B cell (primary cell): Measurements from ENCODE around the gene TESK2. TPM values are rescaled to one million over a fixed set of nuclear protein-coding genes. Genes with fewer than 3 reads are reported as not detected.
A peak's percentile ranks its signal among the peaks of the same experiment; 100 is the strongest.

ENCODE experiments used
- ATAC-seq: fragments of 200-7000 bp; cut with Tn5 transposase; one replicate; pipeline ENCODE4 v1.10.0; 2021; ENCODE audit warnings: low read depth, mild to moderate bottlenecking, moderate number of reproducible peaks, moderate library complexity
- CTCF ChIA-PET: fragments of 350-600 bp; sonication (Branson Sonifier 250); formaldehyde crosslinking; loops from one replicate; lab custom pipeline; 2021; ENCODE audit warnings: antibody characterized with exemption, inconsistent platforms; lab: Charles Lee
- POLR2A ChIA-PET: fragments of 350-600 bp; sonication (Branson Sonifier 250); formaldehyde crosslinking; loops from one replicate; lab custom pipeline; 2021; ENCODE audit warnings: antibody characterized with exemption; lab: Charles Lee
- DNase-seq: peaks from one replicate; pipeline ENCODE4 v3.0.0; 2013
- H2AFZ ChIP-seq: 2 replicates; pipeline ENCODE4 v1.6.1; 2012; ENCODE audit warnings: mild to moderate bottlenecking, low read depth, low read length; ENCODE audit not compliant: insufficient read depth, poor library complexity, severe bottlenecking
- H3K27ac ChIP-seq, 2 donors: 1 replicate in 1 of 2; 2 replicates in 1 of 2; pipeline ENCODE4 v1.5.1; 2012 to 2013; ENCODE audit warnings: low read length in 2 of 2, mild to moderate bottlenecking in 2 of 2, moderate library complexity in 1 of 2
- H3K27me3 ChIP-seq, 4 experiments: fragments of 200-600 bp in 1 of 4; sonication (generic) in 1 of 4; replicated peaks in 1 of 4; 1 replicate in 2 of 4; 2 replicates in 2 of 4; pipeline versions ENCODE4 v1.6.1 to v1.7.0; 2013 to 2016; ENCODE audit warnings: low read length in 3 of 4, mild to moderate bottlenecking in 2 of 4, mixed read lengths in 1 of 4, moderate library complexity in 1 of 4; ENCODE audit not compliant: insufficient read depth in 4 of 4, control insufficient read depth in 3 of 4; ENCODE audit errors: control extremely low read depth in 1 of 4
- H3K36me3 ChIP-seq, 2 experiments: replicated peaks in 1 of 2; 1 replicate in 1 of 2; 2 replicates in 1 of 2; pipeline versions ENCODE4 v1.6.1 to v1.7.1; 2013; ENCODE audit warnings: low read length in 1 of 2; ENCODE audit not compliant: insufficient read depth in 2 of 2, control insufficient read depth in 1 of 2; ENCODE audit errors: control extremely low read depth in 1 of 2, extremely low read depth in 1 of 2
- H3K4me1 ChIP-seq, 2 donors: fragments of 200-600 bp in 1 of 2; sonication (generic) in 1 of 2; 1 replicate in 1 of 2; 2 replicates in 1 of 2; pipeline versions ENCODE4 v1.5.1 to v1.6.1; 2013 to 2017; ENCODE audit warnings: low read length in 2 of 2; ENCODE audit not compliant: control insufficient read depth in 2 of 2, insufficient read depth in 2 of 2
- H3K4me2 ChIP-seq: replicated peaks from 2 replicates; pipeline ENCODE3; 2012; ENCODE audit warnings: mild to moderate bottlenecking, low read depth, low read length; ENCODE audit not compliant: poor library complexity, severe bottlenecking
- H3K4me3 ChIP-seq, 5 experiments: fragments of 200-600 bp in 1 of 5; sonication (generic) in 1 of 5; 1 replicate in 3 of 5; 2 replicates in 2 of 5; pipeline versions ENCODE4 v1.5.1 to v1.7.0; 2011 to 2016; ENCODE audit warnings: low read length in 4 of 5, mild to moderate bottlenecking in 4 of 5, low read depth in 2 of 5, control low read depth in 1 of 5, moderate library complexity in 1 of 5; ENCODE audit not compliant: insufficient read depth in 1 of 5; ENCODE audit errors: control extremely low read depth in 1 of 5, extremely low read depth in 1 of 5
- H3K79me2 ChIP-seq: fragments of 200-600 bp; sonication (generic); one replicate; pipeline ENCODE4 v1.6.0; 2016; ENCODE audit warnings: low read length; ENCODE audit not compliant: control insufficient read depth, insufficient read depth
- H3K9ac ChIP-seq: fragments of 200-600 bp; sonication (generic); 2 replicates; pipeline ENCODE4 v1.6.1; 2017; ENCODE audit warnings: mild to moderate bottlenecking, low read length, moderate library complexity
- H3K9me3 ChIP-seq, 3 donors: one replicate each; pipeline versions ENCODE4 v1.6.1 to v1.7.1; 2013; ENCODE audit warnings: low read length in 2 of 3; ENCODE audit not compliant: control insufficient read depth in 2 of 3, insufficient read depth in 1 of 3; ENCODE audit errors: control extremely low read depth in 1 of 3
- H4K20me1 ChIP-seq: 2 replicates; pipeline ENCODE4 v1.6.0; 2012; ENCODE audit warnings: mild to moderate bottlenecking, low read length; ENCODE audit not compliant: insufficient read depth, control insufficient read depth, poor library complexity, severe bottlenecking
- H3K27ac Mint-ChIP-seq: one replicate; pipeline ENCODE4 v1.8.0; 2021; ENCODE audit warnings: mixed read lengths
- H3K27me3 Mint-ChIP-seq: one replicate; pipeline ENCODE4 v1.8.0; 2021; ENCODE audit warnings: mixed read lengths
- H3K4me1 Mint-ChIP-seq: one replicate; pipeline ENCODE4 v1.8.0; 2021; ENCODE audit warnings: mixed read lengths
- H3K4me3 Mint-ChIP-seq: one replicate; pipeline ENCODE4 v1.8.0; 2021; ENCODE audit warnings: mixed read lengths
- H3K9me3 Mint-ChIP-seq: one replicate; pipeline ENCODE4 v1.8.0; 2022; ENCODE audit warnings: mixed read lengths; ENCODE audit not compliant: insufficient read depth
- CTCF ChIP-seq: fragments of 200-600 bp; IDR thresholded peaks from one replicate; pipeline ENCODE4 v1.8.0; 2022; ENCODE audit warnings: antibody characterized with exemption, mild to moderate bottlenecking
- EZH2 ChIP-seq: IDR thresholded peaks from 2 replicates; pipeline ENCODE4 v1.6.1; 2012; ENCODE audit warnings: borderline replicate concordance, low read depth, mild to moderate bottlenecking, moderate library complexity, low read length; ENCODE audit not compliant: insufficient read depth, poor library complexity, severe bottlenecking
- WGBS: methylation state at CpG from one replicate; pipeline ENCODE4 v1.1.5; 2013; ENCODE audit warnings: missing lambda C conversion rate; ENCODE audit not compliant: insufficient coverage; 5-methylcytosine and 5-hydroxymethylcytosine counted together
- intact Hi-C: fragments of 100-400 bp; cut with micrococcal nuclease; formaldehyde crosslinking; loops from one replicate; pipeline ENCODE4 v1.10.0; 2022
- polyA plus RNA-seq: library from polyadenylated mRNA; depleted of rRNA; stranded (reverse); fragments of >200 nt; gene quantifications from 2 replicates; pipeline ENCODE4 v1.2.3, GENCODE V29; 2012
- total RNA-seq, 2 donors: library from RNA; stranded (reverse); fragments of 120-200 nt in 1 of 2; gene quantifications; 1 replicate in 1 of 2; 2 replicates in 1 of 2; pipeline versions ENCODE4 v1.2.3 to v1.2.4, GENCODE V29; 2013 to 2022

Gene TESK2
- total and polyA plus RNA-seq, 2 donors (not counting 1 experiment from before 2014, with no cell fraction given), result 21.7 to 27.0 TPM

GRCh38 chr1:45488666-45489377 lies 2.1 kb downstream of the TESK2 start:
- H3K27ac ChIP-seq, result no peak overlapping the region
- no peaks in the 10 kb centered on the region for H3K27me3 ChIP-seq
- H3K27ac Mint-ChIP-seq, result peak overlapping the region; percentile 38
- peak overlapping the region; percentile 23 for H3K4me3 Mint-ChIP-seq
- peaks cover 0 to 4% of the 10 kb centered on the region in 2 experiments for H3K36me3 ChIP-seq
- H2AFZ ChIP-seq, result no peak overlapping the region
- 65% methylated on average over 4 of the region's 10 CpGs for WGBS
- no peaks in the 10 kb centered on the region for H3K9me3 ChIP-seq
- H3K9me3 Mint-ChIP-seq, result no peaks in the 10 kb centered on the region
- H3K4me3 ChIP-seq, result peak overlapping the region in 2 of 5 experiments; percentile 83 to 84
- no peak overlapping the region for H3K9ac ChIP-seq
- ChIA-PET CTCF (interaction anchor here (0.6 to 11.0 kb wide), 9 partner anchors 11 to 704 kb away, joined by 3 to 478 read pairs (median 3); partner anchors contain the start of genes CCDC163, HECTD3 and MMACHC), POLR2A (interaction anchor here (0.5 kb wide), 1 partner anchor 57 kb away, joined by 6 read pairs; no protein-coding TSS in a partner anchor)
- peaks cover 10% of the 10 kb centered on the region for H4K20me1 ChIP-seq
- no peak for ATAC-seq
- no peak for TF ChIP-seq EZH2
- no peak for TF ChIP-seq CTCF
- H3K4me2 ChIP-seq, result peak overlapping the region; percentile 84
- no peak for DNase-seq
- peaks cover 28% of the 10 kb centered on the region in 2 donors for H3K4me1 ChIP-seq
- H3K27me3 Mint-ChIP-seq, result no peaks in the 10 kb centered on the region
- intact Hi-C loops, result no loop called here
- H3K79me2 ChIP-seq, result peaks cover 60% of the 10 kb centered on the region
- H3K4me1 Mint-ChIP-seq, result peaks cover 22% of the 10 kb centered on the region

GRCh38 chr1:45485949-45486348 lies 5.0 kb downstream of the TESK2 start:
- DNase-seq (no peak), ATAC-seq (no peak)
- Mint-ChIP-seq H3K27me3 (no peaks in the 10 kb centered on the region), H3K27ac (no peak overlapping the region), H3K9me3 (no peaks in the 10 kb centered on the region), H3K4me1 (peaks cover 16% of the 10 kb centered on the region), H3K4me3 (no peak overlapping the region)
- Histone ChIP-seq H3K9me3 (peaks cover 0 to 3% (median 0%) of the 10 kb centered on the region in 3 donors), H4K20me1 (peaks cover 15% of the 10 kb centered on the region), H3K36me3 (no peaks in the 10 kb centered on the region), H3K79me2 (peaks cover 60% of the 10 kb centered on the region), H3K4me2 (no peak overlapping the region), H3K27ac (no peak overlapping the region), H3K4me3 (no peak overlapping the region), H3K4me1 (peaks cover 13 to 16% of the 10 kb centered on the region in 2 donors), H3K27me3 (no peaks in the 10 kb centered on the region), H2AFZ (no peak overlapping the region), H3K9ac (no peak overlapping the region)
- CTCF ChIA-PET, result interaction anchor here (0.6 to 1.0 kb wide), 3 partner anchors 20 to 126 kb away, joined by 3 to 4 read pairs (median 3); no protein-coding TSS in a partner anchor
- no peak for TF ChIP-seq EZH2
- TF ChIP-seq CTCF, result no peak
- intact Hi-C loops, result no loop called here
- POLR2A ChIA-PET, result no interaction called here
